ENCODE data around the gene MRAS.

The MRAS gene

GRCh38 chr3:138384531-138384930 lies 36.2 kb downstream of the MRAS start (continued):
- TF ChIP-seq ZBTB11 (tag by site-specific recombination; conservative IDR thresholded peaks at IDR 0.05; ENCODE audit: low read depth): no peak

DNA sequence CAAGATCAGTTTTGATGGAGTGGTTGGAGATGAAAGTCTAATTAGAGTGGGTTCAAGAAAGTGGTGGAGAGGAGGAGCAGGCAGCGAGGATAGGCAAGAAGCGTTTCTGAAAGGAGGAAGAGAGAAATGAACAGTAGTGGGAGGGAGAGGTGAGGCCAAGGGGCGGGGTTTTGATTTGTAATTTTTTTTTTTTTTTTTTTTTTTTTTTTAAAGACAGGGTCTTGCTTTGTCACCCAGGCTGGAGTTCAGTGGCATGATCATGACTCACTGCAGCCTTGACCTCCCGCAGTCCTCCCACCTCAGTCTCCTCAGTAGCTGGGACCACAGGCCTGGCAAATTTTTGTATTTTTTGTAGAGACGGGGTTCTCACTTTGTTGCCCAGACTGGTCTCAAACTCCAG lies 36.6 kb downstream of the MRAS start:
- no peaks in the 10 kb centered on the region for H3K36me3 ChIP-seq (ENCODE audit: control insufficient read depth in 2 of 2, insufficient read depth in 1 of 2, low read length in 2 of 2)
- H3K4me1 ChIP-seq (ENCODE audit: control insufficient read depth, insufficient read depth, low read length): no peaks in the 10 kb centered on the region
- no peak for TF ChIP-seq ZNF510 (tag by site-specific recombination; IDR thresholded peaks at IDR 0.05; ENCODE audit: insufficient replicate concordance)
- no peak for TF ChIP-seq ZNF426 (tag by site-specific recombination; IDR thresholded peaks at IDR 0.05)
- no peak for TF ChIP-seq ZFP37 (tag by site-specific recombination; IDR thresholded peaks at IDR 0.05)
- TF ChIP-seq ZNF777 (tag by site-specific recombination; IDR thresholded peaks at IDR 0.05; ENCODE audit: borderline replicate concordance): no peak
- no peak for TF ChIP-seq ZNF704 (tag by site-specific recombination; IDR thresholded peaks at IDR 0.05)
- no peak for TF ChIP-seq ZNF10 (tag by site-specific recombination; IDR thresholded peaks at IDR 0.05)
- no peak for TF ChIP-seq ZNF280D (tag by site-specific recombination; IDR thresholded peaks at IDR 0.05)
- TF ChIP-seq ZNF416 (tag by site-specific recombination; IDR thresholded peaks at IDR 0.05): no peak
- no peak for TF ChIP-seq GLI4 (tag by site-specific recombination; IDR thresholded peaks at IDR 0.05)
- no peak for TF ChIP-seq ZNF747 (tag by site-specific recombination; IDR thresholded peaks at IDR 0.05)
- TF ChIP-seq ZNF48 (tag by site-specific recombination; IDR thresholded peaks at IDR 0.05): no peak
- TF ChIP-seq ZNF664 (tag by site-specific recombination; IDR thresholded peaks at IDR 0.05): no peak
- TF ChIP-seq KLF9 (tag by site-specific recombination; IDR thresholded peaks at IDR 0.05; ENCODE audit: low read depth): no peak
- no peak for TF ChIP-seq ZNF138 (tag by site-specific recombination; IDR thresholded peaks at IDR 0.05; ENCODE audit: borderline replicate concordance)
- TF ChIP-seq ZNF350 (tag by site-specific recombination; IDR thresholded peaks at IDR 0.05): no peak
- no peak for TF ChIP-seq ZNF366 (tag by site-specific recombination; conservative IDR thresholded peaks at IDR 0.05)
- no peak overlapping the region for H3K4me3 ChIP-seq (ENCODE audit: low read depth, low read length)
- ChIA-PET POLR2A (no interaction called here), CTCF (no interaction called here)
- no peaks in the 10 kb centered on the region for H3K9me3 ChIP-seq (ENCODE audit: control insufficient read depth, insufficient read depth, low read depth, low read length)
- H3K27ac ChIP-seq (ENCODE audit: extremely low read depth, low read depth, low read length): no peak overlapping the region

- Histone ChIP-seq H3K9me3 (ENCODE audit: control insufficient read depth, insufficient read depth, low read depth, low read length) (no peaks in the 10 kb centered on the region), H3K36me3 (ENCODE audit: control insufficient read depth in 2 of 2, insufficient read depth in 1 of 2, low read length in 2 of 2) (no peaks in the 10 kb centered on the region), H3K4me3 (ENCODE audit: low read depth, low read length) (no peak overlapping the region), H3K4me1 (ENCODE audit: control insufficient read depth, insufficient read depth, low read length) (no peaks in the 10 kb centered on the region), H3K27ac (ENCODE audit: extremely low read depth, low read depth, low read length) (no peak overlapping the region)
- CTCF ChIA-PET: no interaction called here
- POLR2A ChIA-PET: no interaction called here
- TF ChIP-seq ZNF629 (tag by site-specific recombination; IDR thresholded peaks at IDR 0.05) (no peak), SCRT2 (tag by site-specific recombination; IDR thresholded peaks at IDR 0.05) (no peak), ZNF140 (tag by site-specific recombination; IDR thresholded peaks at IDR 0.05) (no peak), ZNF146 (tag by site-specific recombination; IDR thresholded peaks at IDR 0.05) (no peak), ZNF510 (tag by site-specific recombination; IDR thresholded peaks at IDR 0.05; ENCODE audit: insufficient replicate concordance) (no peak)
- TF ChIP-seq, protein P1, sequence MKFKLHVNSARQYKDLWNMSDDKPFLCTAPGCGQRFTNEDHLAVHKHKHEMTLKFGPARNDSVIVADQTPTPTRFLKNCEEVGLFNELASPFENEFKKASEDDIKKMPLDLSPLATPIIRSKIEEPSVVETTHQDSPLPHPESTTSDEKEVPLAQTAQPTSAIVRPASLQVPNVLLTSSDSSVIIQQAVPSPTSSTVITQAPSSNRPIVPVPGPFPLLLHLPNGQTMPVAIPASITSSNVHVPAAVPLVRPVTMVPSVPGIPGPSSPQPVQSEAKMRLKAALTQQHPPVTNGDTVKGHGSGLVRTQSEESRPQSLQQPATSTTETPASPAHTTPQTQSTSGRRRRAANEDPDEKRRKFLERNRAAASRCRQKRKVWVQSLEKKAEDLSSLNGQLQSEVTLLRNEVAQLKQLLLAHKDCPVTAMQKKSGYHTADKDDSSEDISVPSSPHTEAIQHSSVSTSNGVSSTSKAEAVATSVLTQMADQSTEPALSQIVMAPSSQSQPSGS (tag by site-specific recombination; IDR thresholded peaks at IDR 0.05; ENCODE audit: low read depth): no peak
- TF ChIP-seq, protein P2, sequence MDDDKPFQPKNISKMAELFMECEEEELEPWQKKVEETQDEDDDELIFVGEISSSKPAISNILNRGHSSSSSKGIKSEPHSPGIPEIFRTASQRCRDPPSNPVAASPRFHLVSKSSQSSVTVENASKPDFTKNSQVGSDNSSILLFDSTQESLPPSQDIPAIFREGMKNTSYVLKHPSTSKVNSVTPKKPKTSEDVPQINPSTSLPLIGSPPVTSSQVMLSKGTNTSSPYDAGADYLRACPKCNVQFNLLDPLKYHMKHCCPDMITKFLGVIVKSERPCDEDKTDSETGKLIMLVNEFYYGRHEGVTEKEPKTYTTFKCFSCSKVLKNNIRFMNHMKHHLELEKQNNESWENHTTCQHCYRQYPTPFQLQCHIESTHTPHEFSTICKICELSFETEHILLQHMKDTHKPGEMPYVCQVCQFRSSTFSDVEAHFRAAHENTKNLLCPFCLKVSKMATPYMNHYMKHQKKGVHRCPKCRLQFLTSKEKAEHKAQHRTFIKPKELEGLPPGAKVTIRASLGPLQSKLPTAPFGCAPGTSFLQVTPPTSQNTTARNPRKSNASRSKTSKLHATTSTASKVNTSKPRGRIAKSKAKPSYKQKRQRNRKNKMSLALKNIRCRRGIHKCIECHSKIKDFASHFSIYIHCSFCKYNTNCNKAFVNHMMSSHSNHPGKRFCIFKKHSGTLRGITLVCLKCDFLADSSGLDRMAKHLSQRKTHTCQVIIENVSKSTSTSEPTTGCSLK (tag by site-specific recombination; IDR thresholded peaks at IDR 0.05): no peak
Observed at GRCh38 chr3:138389144-138389601, 40.8 kb downstream of the MRAS start.

Measured in HEK293 (cell line).